K562 (cell line): ENCODE measurements around the gene MRPS5. TPM values are rescaled to one million over a fixed set of nuclear protein-coding genes. Genes with fewer than 3 reads are reported as not detected.

Source experiments
- HDAC1 ChIP-seq, 2 experiments: fragments of 450-650 bp; IDR thresholded peaks; 2 replicates each; pipeline ENCODE4 v1.6.1; 2016 to 2017; ENCODE audit warnings: inconsistent platforms in 1 of 2, mild to moderate bottlenecking in 1 of 2, moderate library complexity in 1 of 2
- HNRNPL ChIP-seq: fragments of 200-400 bp; formaldehyde crosslinking; IDR thresholded peaks from 2 replicates; pipeline ENCODE4 v1.6.1; 2017; ENCODE audit warnings: low read depth, mild to moderate bottlenecking, low read length
- MAZ ChIP-seq, 2 experiments: fragments of 450-650 bp in 1 of 2; sonication (generic) in 1 of 2; formaldehyde crosslinking; IDR thresholded peaks in 1 of 2; conservative IDR thresholded peaks in 1 of 2; 2 replicates each; pipeline versions ENCODE4 v1.4.0 to v1.5.0; 2020; ENCODE audit warnings: mild to moderate bottlenecking in 1 of 2, missing genetic modification reagents in 1 of 2
- PHF8 ChIP-seq: fragments of 200-600 bp; sonication (generic); IDR thresholded peaks from 2 replicates; pipeline ENCODE4 v1.6.1; 2012; ENCODE audit warnings: mixed run types, mild to moderate bottlenecking, inconsistent platforms, low read length, moderate library complexity, borderline replicate concordance
- POLR2A ChIP-seq: fragments of 450-650 bp; conservative IDR thresholded peaks from 2 replicates; pipeline ENCODE4 v1.6.1; 2016
- SMAD4 ChIP-seq: fragments of 250-450 bp; sonication (Bioruptor Pico); conservative IDR thresholded peaks from 2 replicates; pipeline ENCODE4 v1.8.0; 2021; ENCODE audit warnings: inconsistent platforms, mild to moderate bottlenecking, moderate library complexity
- TBL1XR1 ChIP-seq, 2 experiments: IDR thresholded peaks; 2 replicates each; pipeline ENCODE4 v1.6.1; 2012; ENCODE audit warnings: improper control_type of control experiment in 2 of 2, low read length in 2 of 2, mild to moderate bottlenecking in 1 of 2
- ZSCAN32 ChIP-seq: fragments of 450-650 bp; formaldehyde crosslinking; IDR thresholded peaks from 2 replicates; pipeline ENCODE4 v1.4.0; 2020; ENCODE audit warnings: mild to moderate bottlenecking, moderate library complexity
- polyA plus RNA-seq, 8 experiments: library from polyadenylated mRNA; depleted of rRNA in 4 of 8; stranded (reverse) in 5 of 8; unstranded in 3 of 8; fragments of >200 nt; fragmentation: Nextera tagmentation in 2 of 8; fragmentation: Illumina TruSeq in 1 of 8; extraction: Ambion mirVana in 2 of 8; extraction: Trizol in 1 of 8; gene quantifications; 2 replicates each; pipeline versions ENCODE4 v1.2.1 to v1.2.3, GENCODE V29; 2011 to 2014; ENCODE audit warnings: inconsistent platforms in 1 of 8, missing spikeins in 1 of 8
- total RNA-seq, 7 experiments: library from RNA; depleted of rRNA in 6 of 7; stranded (reverse); fragments of >200 nt in 6 of 7; fragmentation: Illumina TruSeq in 2 of 7; extraction: Trizol in 2 of 7; gene quantifications; 2 replicates each; pipeline versions ENCODE4 v1.2.1 to v1.2.3, GENCODE V29; 2011 to 2021; ENCODE audit warnings: low replicate concordance in 1 of 7
- TF ChIP-seq, protein P1 (sequence below), 2 experiments: fragments of 450-650 bp in 1 of 2; sonication (generic) in 1 of 2; formaldehyde crosslinking in 1 of 2; IDR thresholded peaks; 2 replicates each; pipeline versions ENCODE4 v1.7.1 to v1.9.0; 2016 to 2022; ENCODE audit warnings: inconsistent platforms in 1 of 2, mild to moderate bottlenecking in 1 of 2, missing genetic modification reagents in 1 of 2
- TF ChIP-seq, protein P2 (sequence below): fragments of 250-450 bp; sonication (Bioruptor Pico); IDR thresholded peaks from 2 replicates; pipeline ENCODE4 v1.4.0; 2020; ENCODE audit warnings: mild to moderate bottlenecking
- TF ChIP-seq, protein P3 (sequence below), 2 experiments: fragments of 450-650 bp in 1 of 2; sonication (generic) in 1 of 2; formaldehyde crosslinking; conservative IDR thresholded peaks; 2 replicates each; pipeline versions ENCODE4 v1.4.0 to v1.8.1; 2020 to 2022; ENCODE audit warnings: mild to moderate bottlenecking in 1 of 2, missing genetic modification reagents in 1 of 2
- TF ChIP-seq, protein P4 (sequence below): fragments of 450-650 bp; IDR thresholded peaks from 2 replicates; pipeline ENCODE4 v1.6.1; 2016; ENCODE audit warnings: missing biosample characterization, missing genetic modification characterization

Gene MRPS5
- total and polyA plus RNA-seq, 9 of the 15 experiments (the other 6 are each of a cell fraction or from before 2014, with no cell fraction given) = 85.0 to 162 (median 118) TPM

DNA sequence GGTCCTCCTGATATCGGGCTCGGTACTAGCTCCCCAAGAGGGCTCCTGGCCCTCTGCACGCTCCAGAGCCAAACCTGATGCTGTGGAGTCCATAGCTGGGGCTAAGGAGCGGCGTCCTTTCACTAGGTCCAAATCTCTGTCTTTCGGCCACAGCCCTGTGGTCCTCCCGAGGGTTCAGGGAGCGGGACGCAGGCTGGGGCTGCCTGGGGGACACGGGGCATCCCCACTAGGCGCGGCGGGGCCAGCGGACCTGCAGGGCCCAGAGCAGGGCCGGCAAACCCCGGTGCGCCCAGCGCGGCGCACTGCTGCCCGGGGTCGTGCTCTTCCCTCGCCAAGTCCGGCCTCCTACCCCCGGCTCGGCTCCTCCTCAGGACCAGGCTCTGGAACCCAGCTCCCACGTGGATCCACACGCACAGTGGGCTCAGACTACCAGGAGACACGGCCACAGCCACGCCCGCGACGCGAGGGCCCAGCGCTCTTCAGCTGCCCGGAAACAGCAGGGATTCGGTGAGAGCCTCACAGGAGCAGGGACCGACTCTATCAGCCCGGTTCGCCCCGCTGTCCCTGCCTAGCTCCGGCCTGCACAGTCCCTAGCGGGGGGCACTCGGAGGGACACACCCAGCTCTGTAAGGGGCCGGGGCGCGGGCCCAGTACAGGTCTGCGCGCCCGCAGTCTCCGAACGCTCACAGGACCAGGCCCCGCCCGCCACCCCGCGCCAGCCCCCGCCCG, 37.4 kb upstream of the MRPS5 start (continued):
- TF ChIP-seq, protein P1, sequence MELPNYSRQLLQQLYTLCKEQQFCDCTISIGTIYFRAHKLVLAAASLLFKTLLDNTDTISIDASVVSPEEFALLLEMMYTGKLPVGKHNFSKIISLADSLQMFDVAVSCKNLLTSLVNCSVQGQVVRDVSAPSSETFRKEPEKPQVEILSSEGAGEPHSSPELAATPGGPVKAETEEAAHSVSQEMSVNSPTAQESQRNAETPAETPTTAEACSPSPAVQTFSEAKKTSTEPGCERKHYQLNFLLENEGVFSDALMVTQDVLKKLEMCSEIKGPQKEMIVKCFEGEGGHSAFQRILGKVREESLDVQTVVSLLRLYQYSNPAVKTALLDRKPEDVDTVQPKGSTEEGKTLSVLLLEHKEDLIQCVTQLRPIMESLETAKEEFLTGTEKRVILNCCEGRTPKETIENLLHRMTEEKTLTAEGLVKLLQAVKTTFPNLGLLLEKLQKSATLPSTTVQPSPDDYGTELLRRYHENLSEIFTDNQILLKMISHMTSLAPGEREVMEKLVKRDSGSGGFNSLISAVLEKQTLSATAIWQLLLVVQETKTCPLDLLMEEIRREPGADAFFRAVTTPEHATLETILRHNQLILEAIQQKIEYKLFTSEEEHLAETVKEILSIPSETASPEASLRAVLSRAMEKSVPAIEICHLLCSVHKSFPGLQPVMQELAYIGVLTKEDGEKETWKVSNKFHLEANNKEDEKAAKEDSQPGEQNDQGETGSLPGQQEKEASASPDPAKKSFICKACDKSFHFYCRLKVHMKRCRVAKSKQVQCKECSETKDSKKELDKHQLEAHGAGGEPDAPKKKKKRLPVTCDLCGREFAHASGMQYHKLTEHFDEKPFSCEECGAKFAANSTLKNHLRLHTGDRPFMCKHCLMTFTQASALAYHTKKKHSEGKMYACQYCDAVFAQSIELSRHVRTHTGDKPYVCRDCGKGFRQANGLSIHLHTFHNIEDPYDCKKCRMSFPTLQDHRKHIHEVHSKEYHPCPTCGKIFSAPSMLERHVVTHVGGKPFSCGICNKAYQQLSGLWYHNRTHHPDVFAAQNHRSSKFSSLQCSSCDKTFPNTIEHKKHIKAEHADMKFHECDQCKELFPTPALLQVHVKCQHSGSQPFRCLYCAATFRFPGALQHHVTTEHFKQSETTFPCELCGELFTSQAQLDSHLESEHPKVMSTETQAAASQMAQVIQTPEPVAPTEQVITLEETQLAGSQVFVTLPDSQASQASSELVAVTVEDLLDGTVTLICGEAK (IDR thresholded peaks at IDR 0.05) = peak; percentile 43
- TF ChIP-seq, protein P1 (CRISPR knock-in tag; IDR thresholded peaks at IDR 0.05) = no peak
- TF ChIP-seq POLR2A (no peak), PHF8 (peak; percentile 66; the same call in 1 of the 2 replicates), TBL1XR1 (IDR thresholded peaks at IDR 0.05; ENCODE audit: low read length in 2 of 2) (no peak), HNRNPL (no peak), MAZ (CRISPR knock-in tag; conservative IDR thresholded peaks at IDR 0.05 in 1 of 2, IDR thresholded peaks at IDR 0.05 in 1 of 2) (peak in 1 of 2 experiments; percentile 37; a peak in 2 of 4 replicates), ZSCAN32 (no peak), SMAD4 (CRISPR knock-in tag) (0 out of 2 replicates have a peak, but pooled peaks have one; percentile 12), HDAC1 (IDR thresholded peaks at IDR 0.05) (peak in 1 of 2 experiments; percentile 37; a peak in 2 of 4 replicates)
- TF ChIP-seq, protein P2, sequence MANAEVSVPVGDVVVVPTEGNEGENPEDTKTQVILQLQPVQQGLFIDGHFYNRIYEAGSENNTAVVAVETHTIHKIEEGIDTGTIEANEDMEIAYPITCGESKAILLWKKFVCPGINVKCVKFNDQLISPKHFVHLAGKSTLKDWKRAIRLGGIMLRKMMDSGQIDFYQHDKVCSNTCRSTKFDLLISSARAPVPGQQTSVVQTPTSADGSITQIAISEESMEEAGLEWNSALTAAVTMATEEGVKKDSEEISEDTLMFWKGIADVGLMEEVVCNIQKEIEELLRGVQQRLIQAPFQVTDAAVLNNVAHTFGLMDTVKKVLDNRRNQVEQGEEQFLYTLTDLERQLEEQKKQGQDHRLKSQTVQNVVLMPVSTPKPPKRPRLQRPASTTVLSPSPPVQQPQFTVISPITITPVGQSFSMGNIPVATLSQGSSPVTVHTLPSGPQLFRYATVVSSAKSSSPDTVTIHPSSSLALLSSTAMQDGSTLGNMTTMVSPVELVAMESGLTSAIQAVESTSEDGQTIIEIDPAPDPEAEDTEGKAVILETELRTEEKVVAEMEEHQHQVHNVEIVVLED (CRISPR knock-in tag) = no peak
- TF ChIP-seq, protein P3, sequence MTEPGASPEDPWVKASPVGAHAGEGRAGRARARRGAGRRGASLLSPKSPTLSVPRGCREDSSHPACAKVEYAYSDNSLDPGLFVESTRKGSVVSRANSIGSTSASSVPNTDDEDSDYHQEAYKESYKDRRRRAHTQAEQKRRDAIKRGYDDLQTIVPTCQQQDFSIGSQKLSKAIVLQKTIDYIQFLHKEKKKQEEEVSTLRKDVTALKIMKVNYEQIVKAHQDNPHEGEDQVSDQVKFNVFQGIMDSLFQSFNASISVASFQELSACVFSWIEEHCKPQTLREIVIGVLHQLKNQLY (CRISPR knock-in tag; conservative IDR thresholded peaks at IDR 0.05) = no peak
- TF ChIP-seq, protein P4, sequence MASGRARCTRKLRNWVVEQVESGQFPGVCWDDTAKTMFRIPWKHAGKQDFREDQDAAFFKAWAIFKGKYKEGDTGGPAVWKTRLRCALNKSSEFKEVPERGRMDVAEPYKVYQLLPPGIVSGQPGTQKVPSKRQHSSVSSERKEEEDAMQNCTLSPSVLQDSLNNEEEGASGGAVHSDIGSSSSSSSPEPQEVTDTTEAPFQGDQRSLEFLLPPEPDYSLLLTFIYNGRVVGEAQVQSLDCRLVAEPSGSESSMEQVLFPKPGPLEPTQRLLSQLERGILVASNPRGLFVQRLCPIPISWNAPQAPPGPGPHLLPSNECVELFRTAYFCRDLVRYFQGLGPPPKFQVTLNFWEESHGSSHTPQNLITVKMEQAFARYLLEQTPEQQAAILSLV (tag) = no peak
